Stimulated activated CD8-positive, alpha-beta memory T cell treated with anti-CD3 and anti-CD28 coated beads, Interleukin-7, amount 100 ng/mL, for 4 hours (primary cell): Measurements from ENCODE around the gene MAB21L1.

ENCODE experiments used
- DNase-seq, 2 donors: peaks; one replicate each; pipeline ENCODE4 v3.0.0-alpha.2; 2020; ENCODE audit warnings: low read depth in 2 of 2

Gene MAB21L1

GRCh38 chr13:35479706-35480105 is 3.2 kb upstream of the MAB21L1 start:
- DNase-seq, result no peak

DNA sequence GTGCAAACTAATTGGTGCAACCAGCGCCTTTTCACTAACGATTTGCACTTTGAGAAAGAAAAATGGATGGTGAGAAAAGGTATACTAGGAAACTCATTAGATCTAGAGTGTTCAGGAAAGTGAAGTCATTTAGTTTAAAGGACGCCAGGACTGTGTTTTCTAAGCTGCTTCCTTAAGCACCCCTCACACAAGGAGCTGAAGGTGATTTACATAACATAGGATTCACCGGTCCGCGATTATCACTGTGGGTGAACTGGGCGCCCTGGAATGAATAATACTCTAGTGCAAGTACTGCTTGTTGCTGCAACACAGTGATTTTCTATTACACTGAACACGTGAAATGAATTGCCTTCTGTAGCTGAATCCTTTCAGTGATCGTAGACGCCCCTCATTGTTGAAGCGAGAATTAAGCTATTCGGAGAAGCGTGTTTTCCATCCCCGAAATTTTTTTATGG is 2.6 kb upstream of the MAB21L1 start:
- DNase-seq, result no peak

DNA sequence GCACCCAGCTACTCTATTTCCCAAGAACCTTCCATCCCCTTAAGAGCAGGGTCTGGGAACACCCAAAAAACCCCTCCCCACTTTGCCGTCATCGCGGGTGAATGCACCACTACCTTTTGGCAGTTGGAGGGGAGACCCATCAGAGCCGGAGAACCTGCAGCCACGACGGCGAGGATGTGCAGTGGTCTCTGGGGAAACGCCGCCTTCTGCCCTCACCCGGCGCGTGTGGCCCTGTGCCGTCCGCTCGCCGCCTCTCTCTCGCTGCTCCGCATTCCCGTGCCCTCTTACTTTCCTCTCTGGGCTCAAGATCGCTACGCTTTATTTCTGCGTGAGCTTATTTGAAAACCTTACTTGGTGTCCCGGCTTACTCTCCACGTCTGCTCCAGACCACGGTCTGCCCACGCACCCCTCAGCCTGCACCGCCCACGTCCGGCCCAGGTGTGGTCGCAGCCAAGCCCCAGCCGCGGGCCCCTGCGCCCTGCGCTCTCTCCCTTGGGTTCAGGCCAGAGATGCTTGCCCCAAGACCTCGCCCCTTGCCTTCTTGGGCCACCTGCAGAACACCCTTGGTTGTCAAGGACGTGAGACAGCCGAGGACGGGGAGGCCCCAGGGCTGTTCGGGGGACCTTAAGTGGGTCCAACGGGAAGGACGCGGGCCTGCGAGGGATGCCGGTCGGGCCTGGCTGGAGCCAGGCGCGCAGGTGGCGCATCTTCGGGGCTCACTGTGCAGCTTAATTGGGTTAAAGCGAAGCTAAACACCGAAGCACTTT is 2.0 kb upstream of the MAB21L1 start:
- DNase-seq, result no peak

DNA sequence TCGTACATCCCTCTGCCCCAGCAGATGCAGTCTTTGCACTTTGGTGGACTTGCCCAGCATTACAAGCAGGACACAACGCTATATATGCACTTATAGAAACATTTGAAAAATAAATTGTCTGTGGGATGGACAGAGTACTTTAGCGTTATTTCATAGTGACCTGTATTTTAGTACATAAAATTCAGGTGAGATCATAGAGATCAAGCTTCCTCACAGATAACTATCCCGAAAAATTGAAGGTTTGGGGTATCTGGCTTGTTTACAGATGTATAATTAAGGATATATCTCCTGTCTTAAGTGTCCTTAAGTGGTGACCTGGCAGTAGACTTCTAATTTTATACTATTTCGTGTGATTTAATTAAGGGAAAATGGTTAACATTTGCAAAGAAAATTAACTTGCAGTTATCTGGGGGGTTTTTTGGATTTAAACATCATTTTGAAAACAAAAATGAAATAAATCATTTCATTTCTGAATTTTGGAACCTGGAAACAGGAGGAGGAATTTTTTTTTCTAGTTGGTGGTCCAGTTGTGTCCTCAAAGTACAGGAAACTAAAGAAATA is 977 bp upstream of the MAB21L1 start:
- DNase-seq, result no peak

DNA sequence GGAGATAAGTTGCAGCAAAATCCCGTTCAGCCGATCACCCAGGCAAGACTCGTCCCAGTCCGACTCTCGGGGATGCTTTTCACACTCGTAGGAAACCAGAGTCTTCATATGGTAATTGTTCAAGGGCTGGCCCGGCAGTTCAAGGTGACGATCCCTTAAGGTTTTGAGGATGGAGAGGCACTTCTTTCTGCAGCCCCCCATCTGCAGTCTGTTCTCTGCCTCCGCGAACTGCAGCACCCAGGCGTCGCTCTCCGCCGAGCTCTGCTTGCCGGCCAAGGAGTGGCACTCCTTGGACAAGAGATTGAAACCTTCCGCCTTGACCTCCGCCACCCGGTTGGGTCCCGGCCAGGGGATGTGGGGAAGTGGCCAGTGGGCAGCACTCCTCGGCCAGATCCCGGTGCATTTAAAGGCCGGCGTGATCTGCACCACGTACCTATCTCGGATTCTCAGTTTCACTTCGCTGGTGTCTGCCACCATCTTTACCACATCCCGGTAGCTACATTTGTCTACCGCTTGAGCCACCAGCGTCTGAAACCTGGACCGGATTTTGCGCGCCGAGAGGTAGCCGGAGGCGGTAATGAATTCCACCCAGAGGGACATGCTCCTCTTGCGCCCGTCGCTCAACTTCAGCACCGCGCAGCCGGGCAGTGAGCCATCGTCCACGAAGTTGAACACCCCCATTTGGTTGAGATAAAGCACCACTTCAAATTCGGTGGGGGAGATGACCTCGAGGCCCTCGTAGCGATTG is 1.1 kb downstream of the MAB21L1 start:
- no peak for DNase-seq

- no peak for DNase-seq
Measured at GRCh38 chr13:35474496-35475211, 1.8 kb downstream of the MAB21L1 start.

DNA sequence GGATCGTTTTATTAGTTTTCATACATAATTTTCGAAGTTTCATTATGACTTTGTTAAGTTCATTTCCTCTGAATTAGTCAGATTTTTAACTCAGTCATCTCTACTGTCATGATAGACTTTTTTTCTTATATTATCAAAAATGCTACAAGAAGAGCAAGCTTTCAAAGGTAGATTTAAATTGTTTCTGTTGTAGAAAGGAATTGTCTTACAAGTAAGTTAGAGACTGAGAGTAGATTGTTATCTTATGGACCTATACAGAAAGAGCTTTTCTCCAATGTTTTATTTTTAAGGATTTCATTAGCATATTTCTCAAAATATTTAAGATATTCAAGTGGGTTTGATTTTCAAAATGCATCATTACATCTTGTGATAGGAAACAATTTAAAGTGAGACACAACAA is 2.7 kb downstream of the MAB21L1 start:
- DNase-seq, result no peak

- no peak for DNase-seq
Measured at GRCh38 chr13:35473206-35473775, 3.2 kb downstream of the MAB21L1 start.

DNA sequence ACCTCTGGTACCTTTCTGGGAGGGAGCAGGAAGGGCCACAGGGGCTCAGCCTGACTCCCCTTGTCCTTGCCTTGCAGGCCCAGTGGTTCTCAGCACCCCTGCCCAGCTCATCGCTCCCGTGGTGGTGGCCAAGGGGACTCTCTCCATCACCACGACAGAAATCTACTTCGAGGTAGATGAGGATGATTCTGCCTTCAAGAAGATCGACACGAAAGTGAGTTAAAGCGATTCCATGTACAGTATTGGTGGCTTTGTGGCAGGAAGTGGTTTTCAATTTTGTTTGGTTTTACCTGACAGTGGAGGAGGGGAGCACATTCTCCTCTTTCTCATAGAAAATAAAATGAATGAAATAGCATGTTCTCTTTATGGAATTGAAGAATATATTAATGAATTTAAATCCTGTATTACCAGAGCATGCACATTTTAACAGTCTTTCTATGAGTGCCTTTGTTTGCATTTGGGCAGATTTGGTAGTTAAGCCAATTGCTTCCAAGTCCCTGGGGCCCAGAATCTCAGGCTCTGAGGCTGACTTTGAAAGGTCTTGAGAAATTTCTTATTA is 4.1 kb downstream of the MAB21L1 start:
- DNase-seq, result no peak

- no peak for DNase-seq
Measured at GRCh38 chr13:35471706-35472322, 4.7 kb downstream of the MAB21L1 start.

- no peak for DNase-seq
Measured at GRCh38 chr13:35470671-35471661, 5.5 kb downstream of the MAB21L1 start.

DNA sequence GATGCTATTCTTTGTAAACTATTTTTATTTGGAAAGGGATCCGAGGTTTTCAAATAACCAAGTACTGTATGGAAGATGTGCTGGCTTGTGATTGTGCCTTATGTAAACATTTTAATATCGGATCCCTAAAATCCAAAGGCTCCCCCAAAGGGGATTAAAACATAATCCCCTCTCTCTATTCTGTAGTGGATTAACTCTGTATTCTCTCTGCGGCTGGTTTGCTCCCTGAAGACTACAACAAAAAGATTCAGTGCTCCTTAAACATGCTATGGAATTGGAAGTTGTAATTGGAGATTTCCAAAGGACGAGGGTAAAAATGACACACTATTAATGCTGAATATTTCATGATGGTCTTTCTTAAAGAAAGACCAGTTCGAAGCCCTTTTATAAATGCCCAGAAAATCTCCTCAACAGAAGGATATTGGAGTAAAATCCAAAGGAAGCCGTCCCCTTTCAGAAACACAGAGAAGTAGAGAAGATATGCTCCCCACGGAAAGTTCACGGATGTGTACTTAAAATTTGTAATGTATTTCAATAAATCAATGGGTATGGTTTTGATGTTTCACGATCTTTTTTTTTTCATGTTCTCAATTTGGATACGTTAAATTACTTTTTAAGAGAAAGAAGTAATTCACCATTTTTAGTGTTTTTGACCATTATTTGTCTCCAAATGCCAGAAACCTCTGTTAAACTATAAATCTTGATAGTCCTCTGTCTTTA is 6.5 kb downstream of the MAB21L1 start:
- DNase-seq, result no peak

- DNase-seq, result no peak
Measured at GRCh38 chr13:35468195-35468594, 8.3 kb downstream of the MAB21L1 start.

DNA sequence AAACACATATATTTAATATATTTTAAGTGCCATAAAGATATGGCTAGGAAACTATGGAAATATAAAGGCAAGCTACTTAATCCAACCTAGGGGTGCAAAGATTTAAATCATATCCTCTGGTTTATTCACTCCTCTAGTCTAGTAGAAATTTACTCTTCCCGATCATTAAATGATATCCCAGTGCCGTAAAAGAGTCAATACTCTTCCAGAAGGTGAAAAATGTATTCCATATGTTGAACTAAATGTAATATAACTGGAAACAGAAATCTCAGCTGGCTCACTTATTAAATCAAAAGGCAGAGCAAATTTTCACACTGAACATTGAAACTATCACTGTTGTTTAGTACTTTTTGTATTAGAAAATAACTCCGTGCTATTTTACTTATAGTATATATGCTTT is 11.1 kb downstream of the MAB21L1 start:
- no peak for DNase-seq

- no peak for DNase-seq
Measured at GRCh38 chr13:35460061-35460460, 16.4 kb downstream of the MAB21L1 start.

DNA sequence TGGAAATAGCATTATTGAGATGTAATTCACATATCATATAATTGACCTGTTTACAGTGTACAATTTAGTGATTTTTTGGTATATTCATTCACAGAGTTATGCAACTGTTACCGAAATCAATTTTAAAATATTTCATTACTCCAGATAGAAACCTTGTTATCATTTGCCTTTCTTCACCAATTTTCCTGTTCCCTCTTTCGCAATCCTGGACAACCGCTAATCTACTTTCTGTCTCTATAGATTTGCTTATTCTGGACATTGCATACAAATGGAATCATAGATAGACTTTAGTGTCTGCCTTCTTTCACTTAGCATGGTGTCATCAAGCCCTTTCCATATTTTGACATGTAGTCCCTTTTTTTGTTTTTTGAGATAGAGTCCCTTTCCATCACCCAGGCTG is 19.2 kb downstream of the MAB21L1 start:
- DNase-seq, result no peak

DNA sequence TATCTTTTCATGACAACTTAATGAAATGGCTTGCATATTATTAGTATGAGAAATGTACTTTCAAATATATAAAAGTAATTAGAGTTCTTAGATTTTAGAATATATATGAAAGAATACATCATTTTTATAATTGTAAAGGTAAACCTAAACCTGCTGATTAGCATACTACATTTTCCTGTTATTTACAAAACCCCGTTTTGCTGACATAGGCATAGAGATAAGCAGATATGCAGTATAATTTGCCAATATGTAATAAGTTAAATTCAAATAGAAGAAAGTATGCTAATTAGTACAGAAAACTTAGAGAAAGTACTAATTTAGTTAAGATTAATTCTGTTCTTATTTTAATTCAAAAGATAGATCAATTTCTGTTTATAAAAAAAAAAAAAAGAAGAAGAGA is 21.5 kb downstream of the MAB21L1 start:
- DNase-seq, result no peak

- no peak for DNase-seq
Measured at GRCh38 chr13:35449821-35450220, 26.7 kb downstream of the MAB21L1 start.

DNA sequence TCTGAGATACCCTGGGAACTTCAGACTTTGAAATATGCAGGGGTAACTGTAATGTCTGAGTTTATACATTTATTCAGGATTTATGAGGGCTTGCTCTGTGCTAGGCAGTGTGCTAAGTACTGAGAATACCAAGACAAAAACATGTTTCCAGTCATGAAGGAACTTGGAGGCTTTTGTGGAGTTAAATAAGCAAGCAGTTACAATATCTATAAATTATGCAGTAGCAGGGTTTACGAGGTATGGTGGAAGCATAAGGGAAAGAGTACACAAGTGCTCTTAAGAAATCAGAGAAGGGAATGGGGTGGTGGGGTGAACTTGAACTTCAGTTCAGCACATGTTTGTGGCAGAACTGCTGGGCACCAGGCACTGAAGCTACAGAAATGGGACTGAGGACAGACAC is 28.0 kb downstream of the MAB21L1 start:
- DNase-seq, result no peak
